ENCODE measurements around the gene RNASEH1.

Gene RNASEH1

GRCh38 chr2:3547915-3548314 lies 10.2 kb downstream of the RNASEH1 start:
- no peak for DNase-seq

GRCh38 chr2:3545788-3546478 lies 12.2 kb downstream of the RNASEH1 start:
- no peak for DNase-seq

- DNase-seq = no peak
Observed at GRCh38 chr2:3543023-3543683, 15.0 kb downstream of the RNASEH1 start.

- DNase-seq = no peak
Observed at GRCh38 chr2:3542107-3542506, 16.0 kb downstream of the RNASEH1 start.

- DNase-seq = no peak
Observed at GRCh38 chr2:3539836-3540235, 18.3 kb downstream of the RNASEH1 start.

GRCh38 chr2:3536682-3537632 lies 21.2 kb downstream of the RNASEH1 start:
- no peak for DNase-seq

- DNase-seq = no peak
Observed at GRCh38 chr2:3535794-3536681, 22.1 kb downstream of the RNASEH1 start.

GRCh38 chr2:3535467-3535793 lies 22.7 kb downstream of the RNASEH1 start:
- no peak for DNase-seq

- no peak for DNase-seq
Observed at GRCh38 chr2:3534251-3534814, 23.8 kb downstream of the RNASEH1 start.

GRCh38 chr2:3533836-3534235 lies 24.3 kb downstream of the RNASEH1 start:
- DNase-seq = no peak

GRCh38 chr2:3532941-3533340 lies 25.2 kb downstream of the RNASEH1 start:
- no peak for DNase-seq

- no peak for DNase-seq
Observed at GRCh38 chr2:3529316-3530025, 28.7 kb downstream of the RNASEH1 start.

GRCh38 chr2:3527886-3528785 lies 30.0 kb downstream of the RNASEH1 start:
- DNase-seq = no peak

- no peak for DNase-seq
Observed at GRCh38 chr2:3526871-3527270, 31.3 kb downstream of the RNASEH1 start.

- no peak for DNase-seq
Observed at GRCh38 chr2:3523551-3524041, 34.5 kb downstream of the RNASEH1 start.

- DNase-seq = no peak
Observed at GRCh38 chr2:3522961-3523421, 35.1 kb downstream of the RNASEH1 start.

GRCh38 chr2:3520591-3520990 lies 37.5 kb downstream of the RNASEH1 start:
- DNase-seq = no peak

GRCh38 chr2:3519255-3520205 lies 38.6 kb downstream of the RNASEH1 start, which contains the start of gene ADI1:
Gene ADI1, minus strand, starts transcription at chr2:3519531. Its CDS starts 44 bp downstream, at chr2:3519487.
- DNase-seq = peak; percentile 59 to 85 (median 67)
